Measurements from ENCODE around the gene ADGRG3.

Gene ADGRG3

GRCh38 chr16:57637020-57637419 is 31.1 kb upstream of the ADGRG3 start:
- 54% methylated on average over 6 of the region's 8 CpGs for WGBS (ENCODE audit: insufficient coverage)
- peaks cover 0 to 40% (median 19%) of the 10 kb centered on the region in 4 experiments for H3K36me3 ChIP-seq (ENCODE audit: control insufficient read depth in 4 of 4, insufficient read depth in 4 of 4, low read length in 3 of 4)
- H3K27ac ChIP-seq (ENCODE audit: insufficient read depth in 1 of 2, low read depth in 1 of 2, low read length in 2 of 2, poor library complexity in 1 of 2, severe bottlenecking in 2 of 2) = peak overlapping the region in 1 of 2 experiments; percentile 59
- no peak for DNase-seq
- CTCF ChIA-PET = interaction anchor here (0.6 to 12.5 kb wide), 9 partner anchors 8 to 518 kb away, joined by 3 to 108 read pairs (median 27); partner anchors contain the start of gene ADGRG1
- H3K4me3 ChIP-seq (ENCODE audit: control insufficient read depth in 1 of 7, extremely low read depth in 1 of 7, insufficient read depth in 4 of 7, low read depth in 2 of 7, low read length in 6 of 7) = peak overlapping the region in 2 of 7 experiments; percentile 9 to 44
- peaks cover 3 to 94% (median 85%) of the 10 kb centered on the region in 4 experiments for H3K4me1 ChIP-seq (ENCODE audit: control extremely low read depth in 1 of 4, control insufficient read depth in 4 of 4, insufficient read depth in 4 of 4, low read length in 3 of 4)
- no peaks in the 10 kb centered on the region for H3K27me3 ChIP-seq (replicated peaks in 2 of 5; ENCODE audit: control insufficient read depth in 4 of 5, insufficient read depth in 5 of 5, low read length in 4 of 5)
- no peaks in the 10 kb centered on the region for H3K9me3 ChIP-seq (ENCODE audit: control extremely low read depth in 1 of 5, control insufficient read depth in 4 of 5, insufficient read depth in 2 of 5, low read depth in 1 of 5, low read length in 4 of 5)
- POLR2A ChIA-PET = no interaction called here

- Histone ChIP-seq H3K4me1 (ENCODE audit: control extremely low read depth in 1 of 4, control insufficient read depth in 4 of 4, insufficient read depth in 4 of 4, low read length in 3 of 4) (peaks cover 0 to 91% (median 82%) of the 10 kb centered on the region in 4 experiments), H3K27ac (ENCODE audit: insufficient read depth in 1 of 2, low read depth in 1 of 2, low read length in 2 of 2, poor library complexity in 1 of 2, severe bottlenecking in 2 of 2) (peak overlapping the region in 1 of 2 experiments; percentile 59), H3K36me3 (ENCODE audit: control insufficient read depth in 4 of 4, insufficient read depth in 4 of 4, low read length in 3 of 4) (peaks cover 0 to 43% (median 21%) of the 10 kb centered on the region in 4 experiments), H3K27me3 (replicated peaks in 2 of 5; ENCODE audit: control insufficient read depth in 4 of 5, insufficient read depth in 5 of 5, low read length in 4 of 5) (no peaks in the 10 kb centered on the region), H3K4me3 (ENCODE audit: control insufficient read depth in 1 of 7, extremely low read depth in 1 of 7, insufficient read depth in 4 of 7, low read depth in 2 of 7, low read length in 6 of 7) (peak overlapping the region in 2 of 7 experiments; percentile 9 to 44), H3K9me3 (ENCODE audit: control extremely low read depth in 1 of 5, control insufficient read depth in 4 of 5, insufficient read depth in 2 of 5, low read depth in 1 of 5, low read length in 4 of 5) (no peaks in the 10 kb centered on the region)
- ChIA-PET CTCF (interaction anchor here (0.9 to 12.5 kb wide), 7 partner anchors 9 to 162 kb away, joined by 3 to 108 read pairs (median 55); partner anchors contain the start of gene ADGRG1), POLR2A (no interaction called here)
- WGBS (ENCODE audit: insufficient coverage) = 32% methylated on average over 6 of the region's 8 CpGs
- DNase-seq = no peak
Observed at GRCh38 chr16:57637424-57637823, 30.7 kb upstream of the ADGRG3 start.

- no peak for DNase-seq
- Histone ChIP-seq H3K4me3 (ENCODE audit: control insufficient read depth in 1 of 7, extremely low read depth in 1 of 7, insufficient read depth in 4 of 7, low read depth in 2 of 7, low read length in 6 of 7) (peak overlapping the region in 1 of 7 experiments; percentile 44), H3K36me3 (ENCODE audit: control insufficient read depth in 4 of 4, insufficient read depth in 4 of 4, low read length in 3 of 4) (peaks cover 0 to 43% (median 23%) of the 10 kb centered on the region in 4 experiments), H3K27me3 (replicated peaks in 2 of 5; ENCODE audit: control insufficient read depth in 4 of 5, insufficient read depth in 5 of 5, low read length in 4 of 5) (no peaks in the 10 kb centered on the region), H3K27ac (ENCODE audit: insufficient read depth in 1 of 2, low read depth in 1 of 2, low read length in 2 of 2, poor library complexity in 1 of 2, severe bottlenecking in 2 of 2) (peak overlapping the region; percentile 28 to 59), H3K4me1 (ENCODE audit: control extremely low read depth in 1 of 4, control insufficient read depth in 4 of 4, insufficient read depth in 4 of 4, low read length in 3 of 4) (peaks cover 0 to 91% (median 82%) of the 10 kb centered on the region in 4 experiments), H3K9me3 (ENCODE audit: control extremely low read depth in 1 of 5, control insufficient read depth in 4 of 5, insufficient read depth in 2 of 5, low read depth in 1 of 5, low read length in 4 of 5) (no peaks in the 10 kb centered on the region)
- WGBS (ENCODE audit: insufficient coverage) = 93% methylated on average over 5 of the region's 6 CpGs
- POLR2A ChIA-PET = interaction anchor here (0.7 to 2.2 kb wide), 3 partner anchors 7 to 347 kb away, joined by 3 to 7 read pairs (median 4); no protein-coding TSS in a partner anchor
- CTCF ChIA-PET = interaction anchor here (1.0 to 12.5 kb wide), 7 partner anchors 9 to 55 kb away, joined by 3 to 108 read pairs (median 27); partner anchors contain the start of gene ADGRG1
Observed at GRCh38 chr16:57637965-57638364, 30.1 kb upstream of the ADGRG3 start.

- POLR2A ChIA-PET = interaction anchor here (0.7 to 2.2 kb wide), 3 partner anchors 8 to 348 kb away, joined by 3 to 7 read pairs (median 4); no protein-coding TSS in a partner anchor
- CTCF ChIA-PET = interaction anchor here (1.0 to 12.5 kb wide), 8 partner anchors 9 to 63 kb away, joined by 3 to 108 read pairs (median 18); partner anchors contain the start of gene ADGRG1
- WGBS (ENCODE audit: insufficient coverage) = no CpG with 5 or more reads among the region's 2 CpGs
- Histone ChIP-seq H3K4me1 (ENCODE audit: control extremely low read depth in 1 of 4, control insufficient read depth in 4 of 4, insufficient read depth in 4 of 4, low read length in 3 of 4) (peaks cover 0 to 91% (median 82%) of the 10 kb centered on the region in 4 experiments), H3K4me3 (ENCODE audit: control insufficient read depth in 1 of 7, extremely low read depth in 1 of 7, insufficient read depth in 4 of 7, low read depth in 2 of 7, low read length in 6 of 7) (no peak overlapping the region), H3K27ac (ENCODE audit: insufficient read depth in 1 of 2, low read depth in 1 of 2, low read length in 2 of 2, poor library complexity in 1 of 2, severe bottlenecking in 2 of 2) (peak overlapping the region; percentile 28 to 59), H3K9me3 (ENCODE audit: control extremely low read depth in 1 of 5, control insufficient read depth in 4 of 5, insufficient read depth in 2 of 5, low read depth in 1 of 5, low read length in 4 of 5) (no peaks in the 10 kb centered on the region), H3K36me3 (ENCODE audit: control insufficient read depth in 4 of 4, insufficient read depth in 4 of 4, low read length in 3 of 4) (peaks cover 0 to 47% (median 23%) of the 10 kb centered on the region in 4 experiments), H3K27me3 (replicated peaks in 2 of 5; ENCODE audit: control insufficient read depth in 4 of 5, insufficient read depth in 5 of 5, low read length in 4 of 5) (no peaks in the 10 kb centered on the region)
- DNase-seq = no peak
Observed at GRCh38 chr16:57638381-57638780, 29.7 kb upstream of the ADGRG3 start.

- H3K9me3 ChIP-seq (ENCODE audit: control extremely low read depth in 1 of 5, control insufficient read depth in 4 of 5, insufficient read depth in 2 of 5, low read depth in 1 of 5, low read length in 4 of 5) = no peaks in the 10 kb centered on the region
- H3K4me1 ChIP-seq (ENCODE audit: control extremely low read depth in 1 of 4, control insufficient read depth in 4 of 4, insufficient read depth in 4 of 4, low read length in 3 of 4) = peaks cover 2 to 89% (median 82%) of the 10 kb centered on the region in 4 experiments
- H3K36me3 ChIP-seq (ENCODE audit: control insufficient read depth in 4 of 4, insufficient read depth in 4 of 4, low read length in 3 of 4) = peaks cover 1 to 43% (median 20%) of the 10 kb centered on the region in 4 experiments
- ChIA-PET CTCF (interaction anchor here (0.6 to 12.5 kb wide), 10 partner anchors 8 to 365 kb away, joined by 3 to 108 read pairs (median 18); partner anchors contain the start of gene ADGRG1), POLR2A (interaction anchor here (0.8 to 2.2 kb wide), 3 partner anchors 8 to 10 kb away, joined by 3 to 7 read pairs (median 3); no protein-coding TSS in a partner anchor)
- H3K4me3 ChIP-seq (ENCODE audit: control insufficient read depth in 1 of 7, extremely low read depth in 1 of 7, insufficient read depth in 4 of 7, low read depth in 2 of 7, low read length in 6 of 7) = no peak overlapping the region
- DNase-seq = peak; percentile 51 to 74 (median 70)
- WGBS (ENCODE audit: insufficient coverage) = 51% methylated on average over 20 of the region's 23 CpGs
- H3K27ac ChIP-seq (ENCODE audit: insufficient read depth in 1 of 2, low read depth in 1 of 2, low read length in 2 of 2, poor library complexity in 1 of 2, severe bottlenecking in 2 of 2) = peak overlapping the region; percentile 13 to 66
- H3K27me3 ChIP-seq (replicated peaks in 2 of 5; ENCODE audit: control insufficient read depth in 4 of 5, insufficient read depth in 5 of 5, low read length in 4 of 5) = no peaks in the 10 kb centered on the region
Observed at GRCh38 chr16:57639172-57639887, 28.8 kb upstream of the ADGRG3 start.

- POLR2A ChIA-PET = interaction anchor here (2.2 kb wide), 1 partner anchor 9 kb away, joined by 7 read pairs; no protein-coding TSS in a partner anchor
Observed at GRCh38 chr16:57640185-57640584, 27.9 kb upstream of the ADGRG3 start.

More at GRCh38 chr16:57640185-57640584, 27.9 kb upstream of the ADGRG3 start:
- Histone ChIP-seq H3K4me1 (ENCODE audit: control extremely low read depth in 1 of 4, control insufficient read depth in 4 of 4, insufficient read depth in 4 of 4, low read length in 3 of 4) (peaks cover 7 to 89% (median 82%) of the 10 kb centered on the region in 4 experiments), H3K36me3 (ENCODE audit: control insufficient read depth in 4 of 4, insufficient read depth in 4 of 4, low read length in 3 of 4) (peaks cover 3 to 45% (median 22%) of the 10 kb centered on the region in 4 experiments), H3K27ac (ENCODE audit: insufficient read depth in 1 of 2, low read depth in 1 of 2, low read length in 2 of 2, poor library complexity in 1 of 2, severe bottlenecking in 2 of 2) (no peak overlapping the region), H3K9me3 (ENCODE audit: control extremely low read depth in 1 of 5, control insufficient read depth in 4 of 5, insufficient read depth in 2 of 5, low read depth in 1 of 5, low read length in 4 of 5) (no peaks in the 10 kb centered on the region), H3K27me3 (replicated peaks in 2 of 5; ENCODE audit: control insufficient read depth in 4 of 5, insufficient read depth in 5 of 5, low read length in 4 of 5) (no peaks in the 10 kb centered on the region), H3K4me3 (ENCODE audit: control insufficient read depth in 1 of 7, extremely low read depth in 1 of 7, insufficient read depth in 4 of 7, low read depth in 2 of 7, low read length in 6 of 7) (peak overlapping the region in 1 of 7 experiments; percentile 14)
- CTCF ChIA-PET = interaction anchor here (1.0 to 12.5 kb wide), 8 partner anchors 7 to 365 kb away, joined by 3 to 108 read pairs (median 22); partner anchors contain the start of gene ADGRG1
- no peak for DNase-seq
- 98% methylated on average over 6 of the region's 9 CpGs for whole genome bisulfite sequencing (ENCODE audit: insufficient coverage)
